ENCODE data around the gene TNS3. TPM values are rescaled to one million over a fixed set of nuclear protein-coding genes. Genes with fewer than 3 reads are reported as not detected.

Gene TNS3
- total RNA-seq, 1 experiment from 2014 or later, result 9.5 TPM

DNA sequence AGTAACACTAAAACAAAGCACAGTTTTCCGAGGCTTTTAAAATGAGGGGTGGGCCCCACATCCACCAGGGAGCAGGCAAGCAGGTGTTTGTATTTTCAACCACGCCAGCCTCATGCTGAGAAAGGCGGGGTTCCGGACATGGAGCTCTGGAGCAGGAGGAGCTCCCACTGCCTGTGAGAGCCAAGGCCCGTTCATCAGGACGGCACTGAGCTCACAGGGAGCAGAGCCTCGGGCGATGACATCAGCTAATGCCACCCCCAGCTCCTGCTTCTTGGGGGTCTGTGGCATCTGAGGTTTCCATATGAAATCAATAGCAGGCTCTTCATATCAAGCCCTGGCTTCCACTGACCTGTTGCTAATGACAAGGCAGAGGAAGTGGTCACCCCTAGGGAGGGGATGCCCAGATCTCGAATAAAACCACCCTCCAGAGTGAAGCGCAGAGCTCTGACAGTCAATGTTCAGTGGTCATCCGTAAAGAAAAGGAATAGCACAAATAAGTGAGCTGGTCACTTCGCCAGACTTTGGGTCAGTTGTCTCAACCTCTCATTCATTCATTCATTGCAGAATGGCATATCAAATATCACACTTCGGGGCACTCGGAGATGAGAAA is 89.1 kb downstream of the TNS3 start:
- WGBS (ENCODE audit: extremely low coverage, insufficient read length, low lambda C conversion rate), result no CpG with 5 or more reads among the region's 14 CpGs
- H3K79me1 ChIP-seq (ENCODE audit: insufficient read depth, low read depth, low read length, poor library complexity, severe bottlenecking), result no peaks in the 10 kb centered on the region
- no peaks in the 10 kb centered on the region for H3K27me3 ChIP-seq (ENCODE audit: insufficient read depth, low read length)
- H3K4ac ChIP-seq (ENCODE audit: low read depth, low read length), result no peak overlapping the region
- no peak overlapping the region for H3K23ac ChIP-seq (ENCODE audit: insufficient read length, low read depth, low read length)
- no peak overlapping the region; a peak in 2 of 7 replicates for H3K27ac Mint-ChIP-seq
- H3K9me3 ChIP-seq (ENCODE audit: control insufficient read depth, low read depth, low read length), result no peaks in the 10 kb centered on the region
- no peak overlapping the region for H2AFZ ChIP-seq (ENCODE audit: low read length)
- H3K36me3 Mint-ChIP-seq (ENCODE audit: insufficient read depth in 1 of 3, low read depth in 3 of 3), result no peaks in the 10 kb centered on the region; a peak in 2 of 7 replicates
- H3K4me1 ChIP-seq (ENCODE audit: insufficient read depth, low read length), result no peaks in the 10 kb centered on the region; the same call in 1 of the 2 replicates
- H3K9me3 Mint-ChIP-seq, result peaks cover 0 to 3% of the 10 kb centered on the region in 2 experiments; a peak in 1 of 5 replicates
- no peak overlapping the region for H3K4me2 ChIP-seq (ENCODE audit: insufficient read depth, insufficient read length, low read length)
- H3T11ph ChIP-seq (ENCODE audit: low read length), result no peak overlapping the region
- TF ChIP-seq, protein P1, sequence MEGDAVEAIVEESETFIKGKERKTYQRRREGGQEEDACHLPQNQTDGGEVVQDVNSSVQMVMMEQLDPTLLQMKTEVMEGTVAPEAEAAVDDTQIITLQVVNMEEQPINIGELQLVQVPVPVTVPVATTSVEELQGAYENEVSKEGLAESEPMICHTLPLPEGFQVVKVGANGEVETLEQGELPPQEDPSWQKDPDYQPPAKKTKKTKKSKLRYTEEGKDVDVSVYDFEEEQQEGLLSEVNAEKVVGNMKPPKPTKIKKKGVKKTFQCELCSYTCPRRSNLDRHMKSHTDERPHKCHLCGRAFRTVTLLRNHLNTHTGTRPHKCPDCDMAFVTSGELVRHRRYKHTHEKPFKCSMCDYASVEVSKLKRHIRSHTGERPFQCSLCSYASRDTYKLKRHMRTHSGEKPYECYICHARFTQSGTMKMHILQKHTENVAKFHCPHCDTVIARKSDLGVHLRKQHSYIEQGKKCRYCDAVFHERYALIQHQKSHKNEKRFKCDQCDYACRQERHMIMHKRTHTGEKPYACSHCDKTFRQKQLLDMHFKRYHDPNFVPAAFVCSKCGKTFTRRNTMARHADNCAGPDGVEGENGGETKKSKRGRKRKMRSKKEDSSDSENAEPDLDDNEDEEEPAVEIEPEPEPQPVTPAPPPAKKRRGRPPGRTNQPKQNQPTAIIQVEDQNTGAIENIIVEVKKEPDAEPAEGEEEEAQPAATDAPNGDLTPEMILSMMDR (conservative IDR thresholded peaks at IDR 0.05), result no peak
- H2BK5ac ChIP-seq (ENCODE audit: insufficient read length, low read length), result no peak overlapping the region
- H3K23me2 ChIP-seq (ENCODE audit: insufficient read length, low read depth, low read length, poor library complexity, severe bottlenecking), result no peaks in the 10 kb centered on the region
- no peaks in the 10 kb centered on the region for H3K79me2 ChIP-seq (ENCODE audit: insufficient read depth, low read length)
- no peak overlapping the region for H3K27ac ChIP-seq (ENCODE audit: insufficient read length, low read depth, low read length)
- H2BK20ac ChIP-seq (ENCODE audit: low read depth, low read length, poor library complexity, severe bottlenecking), result no peak overlapping the region
- no peak overlapping the region for H4K8ac ChIP-seq (replicated peaks; ENCODE audit: insufficient read length, low read depth, low read length)
- H3K4me1 Mint-ChIP-seq, result peaks cover 35 to 58% of the 10 kb centered on the region in 2 experiments
- H3K18ac ChIP-seq (ENCODE audit: insufficient read length, low read depth, low read length), result no peak overlapping the region
- H3K27me3 Mint-ChIP-seq (ENCODE audit: low read depth), result peaks cover 63% of the 10 kb centered on the region
- no peaks in the 10 kb centered on the region for H4K20me1 ChIP-seq (ENCODE audit: control insufficient read depth, insufficient read depth, insufficient read length)
- no peak overlapping the region for H2BK120ac ChIP-seq (ENCODE audit: low read depth, low read length, poor library complexity, severe bottlenecking)
- no peak overlapping the region for H4K5ac ChIP-seq (ENCODE audit: insufficient read length, low read depth, low read length)
- no peak overlapping the region for H3K4me3 Mint-ChIP-seq
- H4K91ac ChIP-seq (ENCODE audit: insufficient read length, low read depth, low read length), result no peak overlapping the region
- no peak overlapping the region for H3K14ac ChIP-seq (ENCODE audit: insufficient read depth, low read length)
- no peak overlapping the region for H2BK12ac ChIP-seq (ENCODE audit: insufficient read length, low read depth, low read length)
- H3K9ac ChIP-seq (ENCODE audit: extremely low read depth, insufficient read length, low read length), result no peak overlapping the region
- no peak overlapping the region for H3K56ac ChIP-seq (ENCODE audit: insufficient read length, low read depth, low read length)
- no peak overlapping the region for H2BK15ac ChIP-seq (ENCODE audit: low read depth, low read length)
- no peak for DNase-seq
- no peak overlapping the region for H2AK5ac ChIP-seq (ENCODE audit: insufficient read length, low read length)
